Testis (tissue), 3 donors: ENCODE results near the gene OPHN1. TPM values are rescaled to one million over a fixed set of nuclear protein-coding genes. Genes with fewer than 3 reads are reported as not detected.
"Not testable (repeated sequence)": the region's sequence is repeated elsewhere in the genome, so short reads cannot be mapped to it uniquely, and the experiment has no call there.

Experiments
- DNase-seq: peaks from one replicate; pipeline ENCODE4 v3.0.0-alpha.2; 2019
- H3K27ac ChIP-seq, 2 donors: fragments of 200-600 bp; sonication (generic); one replicate each; pipeline ENCODE4 v1.5.1; 2019
- H3K27me3 ChIP-seq: fragments of 200-600 bp; sonication (generic); one replicate; pipeline ENCODE4 v1.5.1; 2019
- H3K36me3 ChIP-seq: fragments of 200-600 bp; sonication (generic); one replicate; pipeline ENCODE4 v1.5.1; 2017; ENCODE audit warnings: low read depth; ENCODE audit errors: missing control alignments
- H3K4me1 ChIP-seq: fragments of 200-600 bp; sonication (generic); one replicate; pipeline ENCODE4 v1.5.1; 2019
- H3K4me3 ChIP-seq, 2 donors: fragments of 200-600 bp; sonication (generic); one replicate each; pipeline ENCODE4 v1.5.1; 2017 to 2019
- H3K9me3 ChIP-seq: fragments of 200-600 bp; sonication (generic); one replicate; pipeline ENCODE4 v1.5.1; 2017
- CTCF ChIP-seq, 3 experiments: fragments of 450-650 bp in 2 of 3; fragments of 200-600 bp in 1 of 3; sonication (generic) in 1 of 3; IDR thresholded peaks; one replicate each; pipeline ENCODE4 v1.5.1; 2016 to 2019; ENCODE audit warnings: antibody characterized with exemption in 3 of 3, mild to moderate bottlenecking in 2 of 3, moderate library complexity in 1 of 3
- POLR2A ChIP-seq: fragments of 450-650 bp; IDR thresholded peaks from one replicate; pipeline ENCODE4 v1.6.1; 2017; ENCODE audit warnings: antibody characterized with exemption, mild to moderate bottlenecking, moderate library complexity
- WGBS, 2 donors: methylation state at CpG; one replicate each; pipeline ENCODE4 v1.1.5; 2018; 5-methylcytosine and 5-hydroxymethylcytosine counted together
- intact Hi-C: fragments of 100-400 bp; cut with DNase I; formaldehyde crosslinking; loops from one replicate; pipeline ENCODE4 v1.15.1; 2023; ENCODE audit warnings: low total_unique reads
- polyA plus RNA-seq: library from polyadenylated mRNA; stranded (reverse); fragments of 350-450 nt; fragmentation: Illumina TruSeq; extraction: RNeasy Lipid Tissue Mini Kit (QIAGEN cat#74804); gene quantifications from one replicate; pipeline ENCODE4 v1.2.3, GENCODE V29; 2014; ENCODE audit warnings: low read depth, low replicate concordance; ENCODE audit not compliant: insufficient read depth
- total RNA-seq, 2 donors: library from RNA; depleted of rRNA; stranded (reverse); fragments of >200 nt; gene quantifications; one replicate each; pipeline ENCODE4 v1.2.3, GENCODE V29; 2016

Gene OPHN1
- total and polyA plus RNA-seq, 3 donors from 2014 or later, result 2.3 to 5.7 (median 5.5) TPM

- no peak for TF ChIP-seq POLR2A
- TF ChIP-seq CTCF (IDR thresholded peaks at IDR 0.05), result no peak
- no peaks in the 10 kb centered on the region for H3K36me3 ChIP-seq
- H3K27me3 ChIP-seq, result no peaks in the 10 kb centered on the region
- intact Hi-C loops, result no loop called here
- no peak overlapping the region for H3K27ac ChIP-seq
- WGBS, 2 donors, result 36 to 56% methylated on average over 1 of the region's 1 CpG
- H3K4me3 ChIP-seq, result no peak overlapping the region
- peaks cover 14% of the 10 kb centered on the region for H3K4me1 ChIP-seq
- DNase-seq, result peak; percentile 21
- H3K9me3 ChIP-seq, result no peaks in the 10 kb centered on the region
These were observed 348.5 kb downstream of the OPHN1 start for GRCh38 chrX:68084765-68085164.

GRCh38 chrX:68083510-68083909, 349.8 kb downstream of the OPHN1 start:
- TF ChIP-seq CTCF (IDR thresholded peaks at IDR 0.05), result no peak
- TF ChIP-seq POLR2A, result no peak

GRCh38 chrX:68079961-68080360, 353.3 kb downstream of the OPHN1 start:
- intact Hi-C loops, result no loop called here
- no peaks in the 10 kb centered on the region for H3K4me1 ChIP-seq
- no peak for DNase-seq
- no peak overlapping the region for H3K4me3 ChIP-seq
- no peaks in the 10 kb centered on the region for H3K9me3 ChIP-seq
- 38 to 53% methylated on average over 1 of the region's 1 CpG for WGBS, 2 donors
- H3K36me3 ChIP-seq, result no peaks in the 10 kb centered on the region
- H3K27ac ChIP-seq, result no peak overlapping the region
- TF ChIP-seq POLR2A (no peak), CTCF (IDR thresholded peaks at IDR 0.05) (no peak)
- no peaks in the 10 kb centered on the region for H3K27me3 ChIP-seq

More at GRCh38 chrX:68083510-68083909, 349.8 kb downstream of the OPHN1 start:
- DNase-seq, result no peak
- H3K4me1 ChIP-seq, result peaks cover 12% of the 10 kb centered on the region
- WGBS, 2 donors, result 45 to 50% methylated on average over 3 of the region's 3 CpGs
- no peak overlapping the region for H3K27ac ChIP-seq
- no peak overlapping the region for H3K4me3 ChIP-seq
- no peaks in the 10 kb centered on the region for H3K27me3 ChIP-seq
- intact Hi-C loops, result no loop called here
- no peaks in the 10 kb centered on the region for H3K9me3 ChIP-seq
- H3K36me3 ChIP-seq, result no peaks in the 10 kb centered on the region

- H3K36me3 ChIP-seq, H3K4me3 ChIP-seq, DNase-seq, H3K4me1 ChIP-seq, intact Hi-C loops, H3K27me3 ChIP-seq, H3K27ac ChIP-seq, H3K9me3 ChIP-seq: not testable (repeated sequence)
These were observed 354.5 kb downstream of the OPHN1 start for GRCh38 chrX:68078801-68079200.

- Histone ChIP-seq H3K4me1 (no peaks in the 10 kb centered on the region), H3K9me3 (no peaks in the 10 kb centered on the region), H3K27ac (no peak overlapping the region), H3K36me3 (no peaks in the 10 kb centered on the region), H3K4me3 (no peak overlapping the region), H3K27me3 (no peaks in the 10 kb centered on the region)
- intact Hi-C loops, result no loop called here
- TF ChIP-seq POLR2A (no peak), CTCF (IDR thresholded peaks at IDR 0.05) (no peak)
- DNase-seq, result no peak
These were observed 355.9 kb downstream of the OPHN1 start for GRCh38 chrX:68077378-68077777.
